ENCODE measurements around the gene EZH2.

GRCh38 chr7:148903504-148903903 is 19.4 kb upstream of the EZH2 start:
- no peak for TF ChIP-seq EP300 (IDR thresholded peaks at IDR 0.05; ENCODE audit: borderline replicate concordance in 1 of 2, low read depth in 1 of 2, low read length in 1 of 2)
- TF ChIP-seq RAD21 (IDR thresholded peaks at IDR 0.05; ENCODE audit: low read length): no peak
- TF ChIP-seq CTCF (IDR thresholded peaks at IDR 0.05): no peak
- TF ChIP-seq SMC3 (IDR thresholded peaks at IDR 0.05; ENCODE audit: low read depth, low read length): no peak
- TF ChIP-seq RCOR1 (IDR thresholded peaks at IDR 0.05; ENCODE audit: low read length): no peak
- no peak for TF ChIP-seq TAF1 (IDR thresholded peaks at IDR 0.05; ENCODE audit: borderline replicate concordance, low read depth, low read length)
- no peak for TF ChIP-seq NFIC (IDR thresholded peaks at IDR 0.05; ENCODE audit: borderline replicate concordance)
- TF ChIP-seq IRF3 (IDR thresholded peaks at IDR 0.05; ENCODE audit: low read depth, low read length): no peak

Data from SK-N-SH (cell line).